Activated naive CD8-positive, alpha-beta T cell treated with anti-CD3 and anti-CD28 coated beads, Interleukin-2, amount 50 U/mL, for 16 hours (primary cell): ENCODE data around the gene TIMM23B.
"Not testable (repeated sequence)": the region's sequence is repeated elsewhere in the genome, so short reads cannot be mapped to it uniquely, and the experiment has no call there.

Source experiments
- DNase-seq: peaks from one replicate; pipeline ENCODE4 v3.0.0-alpha.2; 2020; ENCODE audit warnings: low read depth, low spot score

The TIMM23B gene

GRCh38 chr10:49977756-49978155 lies 35.9 kb downstream of the TIMM23B start:
- not testable (repeated sequence) for DNase-seq

GRCh38 chr10:49987207-49987606 lies 45.4 kb downstream of the TIMM23B start:
- DNase-seq: not testable (repeated sequence)

DNA sequence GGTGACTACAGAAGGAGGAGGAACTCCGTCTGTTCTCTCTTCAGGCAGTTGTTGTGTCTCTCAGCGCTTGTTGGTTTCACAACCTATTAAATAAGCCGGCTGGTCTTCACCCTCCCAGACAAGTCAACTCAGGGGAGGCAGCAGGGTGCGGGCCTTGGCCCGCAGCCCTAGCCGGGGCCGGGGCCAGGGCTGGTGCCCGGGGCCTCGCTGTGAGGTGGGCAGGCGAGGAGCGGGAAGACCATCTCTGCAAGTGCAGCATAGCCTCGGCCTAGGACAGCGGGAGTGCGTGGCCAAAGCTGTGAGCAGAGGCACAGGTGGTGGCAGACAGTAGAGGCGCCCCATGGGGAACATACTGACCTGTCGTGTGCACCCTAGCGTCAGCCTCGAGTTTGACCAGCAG lies 46.5 kb downstream of the TIMM23B start, which contains the start of gene AGAP6:
Gene AGAP6 (plus strand): TSS at position 31 of the 400 bp plus-strand sequence. CDS start 310 bp downstream, at position 341.
- not testable (repeated sequence) for DNase-seq

DNA sequence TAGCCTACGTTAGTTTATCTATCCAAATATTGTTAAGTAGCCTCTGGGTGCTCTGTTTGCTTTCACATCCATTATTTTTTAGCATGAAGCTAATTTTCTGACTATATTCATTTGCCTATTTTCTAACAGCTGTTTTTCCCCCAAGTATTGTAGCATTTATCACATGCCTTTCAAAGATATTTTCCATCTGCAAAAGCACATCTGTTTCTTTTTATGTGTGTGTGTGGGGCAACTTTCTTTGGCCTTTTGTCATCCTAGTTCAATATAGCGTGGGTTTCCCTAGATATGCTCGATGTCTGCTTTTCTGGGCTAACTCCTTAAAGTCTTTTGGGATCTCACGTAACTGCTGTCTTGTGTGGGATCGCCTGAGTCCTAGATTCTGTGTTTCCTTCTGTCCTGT lies 53.5 kb downstream of the TIMM23B start:
- not testable (repeated sequence) for DNase-seq

GRCh38 chr10:50014024-50014423 lies 72.2 kb downstream of the TIMM23B start:
- DNase-seq: not testable (repeated sequence)

DNA sequence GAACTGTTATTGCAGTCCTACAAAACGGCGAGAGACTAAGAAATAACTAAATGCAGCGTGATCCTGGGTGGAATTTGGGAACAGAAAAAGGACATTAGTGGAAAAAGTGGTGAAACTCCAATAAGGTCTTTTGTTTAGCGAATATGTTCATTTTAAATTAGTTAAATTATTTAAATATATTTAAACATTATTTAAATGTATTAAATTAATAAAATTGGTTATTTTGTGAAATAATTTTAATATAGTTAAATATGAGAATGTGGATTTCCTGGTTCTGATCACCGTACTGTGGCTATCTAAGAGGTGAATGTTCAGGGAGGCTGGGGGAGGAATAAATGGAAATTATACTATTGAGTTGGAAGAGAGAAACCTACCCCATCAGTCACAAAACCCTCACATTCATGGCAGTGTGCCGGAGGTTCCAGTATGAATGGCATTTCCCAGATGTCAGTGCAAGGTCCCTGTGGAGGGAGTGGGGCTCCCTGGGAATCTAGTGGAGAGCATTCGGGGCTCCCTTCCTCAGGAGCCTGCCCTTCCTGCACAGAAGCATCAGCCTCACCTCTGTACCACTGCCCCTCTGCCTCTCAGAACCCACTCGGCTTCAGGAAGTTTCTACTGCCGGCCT lies 73.9 kb downstream of the TIMM23B start:
- not testable (repeated sequence) for DNase-seq

- DNase-seq: not testable (repeated sequence)
These were observed 75.1 kb downstream of the TIMM23B start for GRCh38 chr10:50016926-50017325.

GRCh38 chr10:50017646-50018045 lies 75.8 kb downstream of the TIMM23B start:
- not testable (repeated sequence) for DNase-seq

- DNase-seq: not testable (repeated sequence)
These were observed 77.4 kb downstream of the TIMM23B start for GRCh38 chr10:50019279-50019678.

DNA sequence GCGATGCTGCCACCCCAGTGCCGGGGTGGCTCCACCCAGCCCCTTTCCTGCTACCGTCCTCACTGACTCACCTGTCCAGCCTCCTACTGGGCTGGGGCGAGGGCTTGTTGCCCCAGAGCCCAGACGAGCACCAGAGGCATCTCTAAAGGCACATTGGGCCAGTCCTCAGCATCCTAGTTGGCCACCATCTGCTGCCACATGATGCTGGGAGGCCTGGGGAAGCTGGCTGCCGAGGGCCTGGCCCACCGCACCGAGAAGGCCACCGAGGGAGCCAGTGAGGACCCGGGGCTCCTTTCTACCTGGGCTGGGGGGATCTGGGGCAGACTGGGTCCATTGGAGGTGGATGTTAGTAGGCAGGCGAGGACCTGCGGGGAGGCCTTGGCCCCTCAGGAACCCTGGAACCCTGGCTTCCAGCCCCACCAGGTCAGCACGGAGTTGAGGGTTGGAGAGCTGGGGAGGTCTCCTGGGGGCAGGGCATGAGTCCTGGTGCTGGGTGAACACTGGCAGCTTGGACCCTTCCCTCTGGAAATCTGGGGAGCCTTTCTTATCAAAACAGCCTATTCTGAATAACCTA lies 78.7 kb downstream of the TIMM23B start:
- not testable (repeated sequence) for DNase-seq

DNA sequence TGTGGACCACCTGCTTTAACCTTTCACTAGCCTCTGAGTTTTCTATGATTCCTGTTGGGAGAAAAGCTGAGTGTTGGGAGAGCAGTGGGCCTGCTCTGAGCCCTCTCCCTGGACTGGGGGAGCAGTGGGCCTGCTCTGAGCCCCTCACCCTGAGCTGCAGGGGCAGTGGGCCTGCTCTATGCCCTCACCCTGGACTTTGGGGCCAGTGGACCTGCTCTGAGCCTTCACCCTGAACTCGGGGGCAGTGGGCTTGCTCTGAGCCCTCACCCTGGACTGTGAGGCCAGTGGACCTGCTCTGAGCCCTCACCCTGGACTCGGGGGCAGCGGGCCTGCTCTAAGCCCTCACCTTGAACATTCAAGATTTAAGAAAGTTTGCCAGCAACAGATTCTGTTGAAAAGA lies 79.8 kb downstream of the TIMM23B start:
- no peak for DNase-seq
